Right forelimb (tissue), 1 donor: ENCODE measurements around the gene TSPAN17.
A peak's percentile ranks its signal among the peaks of the same experiment; 100 is the strongest.
"Not testable (repeated sequence)": the region's sequence is repeated elsewhere in the genome, so short reads cannot be mapped to it uniquely, and the experiment has no call there.

ENCODE experiments used
- DNase-seq: peaks from one replicate; pipeline ENCODE4 v3.0.0-alpha.2; 2018

The TSPAN17 gene, protein sequence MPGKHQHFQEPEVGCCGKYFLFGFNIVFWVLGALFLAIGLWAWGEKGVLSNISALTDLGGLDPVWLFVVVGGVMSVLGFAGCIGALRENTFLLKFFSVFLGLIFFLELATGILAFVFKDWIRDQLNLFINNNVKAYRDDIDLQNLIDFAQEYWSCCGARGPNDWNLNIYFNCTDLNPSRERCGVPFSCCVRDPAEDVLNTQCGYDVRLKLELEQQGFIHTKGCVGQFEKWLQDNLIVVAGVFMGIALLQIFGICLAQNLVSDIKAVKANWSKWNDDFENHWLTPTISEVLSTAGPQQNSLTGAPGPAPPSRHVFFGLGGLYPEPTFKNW

DNA sequence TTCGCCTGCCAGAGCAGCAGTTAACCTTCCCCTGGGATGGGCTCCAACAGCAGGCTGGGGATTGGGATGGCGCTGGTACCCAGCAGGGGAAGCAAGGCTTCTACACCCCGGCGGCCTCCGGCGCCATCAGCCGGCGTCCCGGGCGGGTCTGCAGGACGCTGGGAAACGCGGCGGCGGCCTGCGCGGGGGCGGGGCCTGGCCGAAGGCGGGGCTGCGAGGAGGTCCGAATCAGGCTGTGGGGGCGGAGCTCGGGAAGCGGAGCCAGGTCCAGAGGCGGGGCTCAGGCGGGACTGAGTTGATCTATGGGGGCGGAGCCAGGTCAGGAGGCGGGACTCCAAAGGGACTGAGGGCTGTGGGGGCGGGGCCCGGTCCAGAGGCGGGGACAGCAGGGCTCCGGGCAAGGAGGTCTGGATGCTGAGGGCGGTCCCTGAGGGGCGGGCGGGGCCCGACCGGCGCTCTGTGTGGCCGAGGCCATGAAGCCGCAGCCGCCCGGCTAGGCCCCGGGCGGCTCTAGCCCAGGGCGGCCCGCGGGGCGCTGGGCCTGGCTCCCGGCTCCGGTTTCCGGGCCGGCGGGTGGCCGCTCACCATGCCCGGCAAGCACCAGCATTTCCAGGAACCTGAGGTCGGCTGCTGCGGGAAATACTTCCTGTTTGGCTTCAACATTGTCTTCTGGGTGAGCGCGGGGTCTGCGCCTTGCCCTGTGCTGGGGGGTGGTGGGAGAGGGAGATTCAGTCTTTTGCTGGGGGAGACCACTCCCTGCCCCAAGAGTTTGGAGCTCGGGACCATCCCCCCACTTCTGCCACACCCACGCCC, at the start of gene TSPAN17:
Gene TSPAN17, plus strand, starts transcription at position 455 of the 813 bp plus-strand sequence. Its CDS starts 132 bp downstream, at position 587.
- peak; percentile 99 for DNase-seq

DNA sequence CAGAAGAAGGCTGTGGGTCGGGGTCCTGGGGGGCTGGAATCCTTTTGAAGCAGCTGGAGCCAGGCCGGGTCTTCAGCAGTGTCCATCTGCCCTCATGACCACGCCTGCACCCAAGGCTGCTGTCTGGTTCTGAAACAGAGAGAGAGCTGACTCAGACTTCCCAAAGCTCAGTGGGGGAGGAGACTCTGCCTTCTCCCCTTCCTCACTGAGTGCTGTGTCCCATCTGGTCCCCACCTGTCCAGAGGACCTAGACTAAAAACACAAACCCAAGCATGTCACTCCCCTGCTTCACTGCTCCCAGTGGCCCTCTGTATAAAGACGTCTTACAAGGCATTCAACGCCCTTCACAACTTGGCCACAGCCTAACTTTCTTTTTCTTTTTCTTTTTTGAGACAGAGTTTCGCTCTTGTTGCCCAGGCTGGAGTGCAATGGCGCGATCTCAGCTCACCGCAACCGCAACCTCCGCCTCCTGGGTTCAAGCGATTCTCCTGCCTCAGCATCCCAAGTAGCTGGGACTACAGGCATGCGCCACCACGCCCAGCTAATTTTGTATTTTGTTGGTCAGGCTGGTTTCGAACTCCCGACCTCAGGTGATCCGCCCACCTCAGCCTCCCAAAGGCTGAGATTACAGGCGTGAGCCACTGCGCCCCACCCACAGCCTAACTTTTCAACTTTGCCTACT, 47.4 kb upstream of the TSPAN17 start:
- not testable (repeated sequence) for DNase-seq

DNA sequence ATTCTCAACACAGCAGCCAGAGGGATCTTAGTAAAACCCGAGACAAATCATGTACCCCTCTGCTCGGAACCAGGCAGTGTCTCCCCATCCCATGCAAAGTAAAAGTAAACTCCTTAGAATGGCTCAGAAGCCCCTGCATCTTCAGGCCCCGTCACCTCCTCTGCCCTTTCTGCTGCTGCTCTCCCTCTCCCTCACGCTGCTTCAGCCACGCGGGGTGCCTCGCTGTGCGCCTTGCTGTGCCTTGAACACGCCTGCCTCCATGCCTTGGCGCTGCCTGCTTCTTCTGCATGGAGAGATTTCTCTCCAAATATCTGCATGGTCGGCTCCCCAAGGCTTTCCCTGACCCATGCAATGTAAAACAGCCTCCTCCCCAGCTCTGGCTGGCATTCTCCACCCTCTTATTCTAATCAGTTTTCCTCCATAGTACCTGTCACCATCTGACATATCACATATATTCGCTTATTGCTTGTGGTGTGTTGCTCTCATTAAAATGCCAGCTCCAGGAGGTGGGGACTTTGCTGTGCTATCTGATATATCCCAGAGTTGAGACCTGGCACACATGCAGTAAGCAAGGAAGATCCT, 45.3 kb upstream of the TSPAN17 start:
- DNase-seq, result no peak

DNA sequence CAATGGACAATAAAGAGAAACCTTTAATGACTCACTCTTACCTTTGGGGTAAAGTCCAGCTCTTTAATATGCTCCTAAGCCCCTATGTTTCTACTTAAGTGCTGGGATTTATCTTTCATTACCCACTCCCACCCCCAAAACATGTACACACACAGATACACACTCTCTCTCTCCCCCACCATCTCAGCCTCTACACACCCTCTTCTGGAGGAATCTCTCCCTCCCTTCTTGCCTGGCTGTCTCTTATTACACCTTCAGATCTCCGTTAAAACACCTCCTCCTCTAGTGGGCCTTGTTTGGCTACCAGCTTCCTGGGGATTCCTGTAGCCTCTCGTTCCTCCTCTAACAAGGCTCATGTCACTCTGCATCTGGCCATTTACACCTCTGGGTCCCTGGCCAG, 44.2 kb upstream of the TSPAN17 start:
- DNase-seq, result no peak

DNA sequence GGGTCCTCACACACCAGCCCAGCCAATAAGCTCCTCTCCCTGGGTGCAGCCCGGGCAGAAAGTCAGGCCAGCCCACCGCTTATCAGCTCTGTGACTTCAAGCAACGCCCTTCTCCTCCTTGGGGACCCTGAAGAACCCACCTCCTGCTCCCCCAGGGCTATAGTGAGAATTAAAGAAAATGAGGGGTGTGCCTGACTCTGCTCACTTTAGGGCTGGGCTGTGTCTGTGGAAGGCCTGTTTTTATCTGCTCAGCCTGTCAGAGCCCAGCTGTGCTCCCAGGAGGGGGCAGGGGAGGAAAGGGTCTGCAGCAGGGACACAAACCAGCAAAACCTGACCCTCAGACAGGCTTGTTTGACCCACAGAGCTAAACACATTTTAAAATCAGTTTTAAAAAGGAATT, 41.3 kb upstream of the TSPAN17 start:
- no peak for DNase-seq

DNA sequence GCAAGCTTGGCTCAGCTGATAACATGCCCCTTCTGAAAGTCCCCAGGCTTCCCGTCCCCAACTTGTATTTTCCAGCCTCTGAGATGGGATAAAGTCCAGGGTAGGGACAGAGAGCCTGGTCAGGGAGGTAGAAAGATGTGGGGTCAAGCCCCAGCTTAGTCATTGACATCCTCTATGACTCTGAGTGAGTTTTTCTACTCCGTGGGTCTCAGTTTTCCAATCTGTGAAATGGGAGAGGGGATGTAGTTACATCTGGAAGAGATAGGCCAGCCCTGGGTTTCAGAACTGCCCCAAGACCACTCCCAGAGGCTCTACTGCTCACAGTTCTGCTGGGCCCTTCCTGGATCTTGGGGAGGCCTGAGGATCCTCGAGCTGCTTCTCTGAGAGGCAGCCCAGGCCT, 40.4 kb upstream of the TSPAN17 start:
- DNase-seq, result no peak

DNA sequence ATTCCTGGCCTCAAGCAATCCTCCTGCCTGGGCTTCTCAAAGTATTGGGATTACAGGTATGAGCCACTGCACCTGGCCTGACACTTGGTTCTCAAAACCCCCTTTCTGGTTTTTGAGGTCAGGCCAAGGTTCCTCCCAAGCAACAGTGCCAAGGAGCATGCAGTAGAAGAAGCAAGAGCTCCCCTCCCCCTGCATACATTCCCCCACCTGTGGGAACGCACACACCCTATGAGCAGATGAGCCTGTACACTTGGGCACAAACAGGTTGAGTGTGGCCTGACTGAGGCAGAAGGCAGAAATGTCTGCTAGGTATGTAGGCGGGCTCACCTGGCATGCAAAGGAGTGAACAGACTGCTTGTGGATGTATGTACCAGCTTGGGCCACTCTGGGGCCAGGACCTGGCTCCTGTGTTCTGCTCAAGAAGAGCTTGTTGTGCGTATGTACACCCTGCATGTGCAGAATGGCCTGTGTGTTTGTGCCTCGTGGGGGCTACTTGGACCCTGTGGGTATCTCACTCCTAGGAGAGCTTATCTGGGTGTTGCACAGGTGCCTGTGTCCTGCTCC, 39.1 kb upstream of the TSPAN17 start:
- DNase-seq, result no peak

DNA sequence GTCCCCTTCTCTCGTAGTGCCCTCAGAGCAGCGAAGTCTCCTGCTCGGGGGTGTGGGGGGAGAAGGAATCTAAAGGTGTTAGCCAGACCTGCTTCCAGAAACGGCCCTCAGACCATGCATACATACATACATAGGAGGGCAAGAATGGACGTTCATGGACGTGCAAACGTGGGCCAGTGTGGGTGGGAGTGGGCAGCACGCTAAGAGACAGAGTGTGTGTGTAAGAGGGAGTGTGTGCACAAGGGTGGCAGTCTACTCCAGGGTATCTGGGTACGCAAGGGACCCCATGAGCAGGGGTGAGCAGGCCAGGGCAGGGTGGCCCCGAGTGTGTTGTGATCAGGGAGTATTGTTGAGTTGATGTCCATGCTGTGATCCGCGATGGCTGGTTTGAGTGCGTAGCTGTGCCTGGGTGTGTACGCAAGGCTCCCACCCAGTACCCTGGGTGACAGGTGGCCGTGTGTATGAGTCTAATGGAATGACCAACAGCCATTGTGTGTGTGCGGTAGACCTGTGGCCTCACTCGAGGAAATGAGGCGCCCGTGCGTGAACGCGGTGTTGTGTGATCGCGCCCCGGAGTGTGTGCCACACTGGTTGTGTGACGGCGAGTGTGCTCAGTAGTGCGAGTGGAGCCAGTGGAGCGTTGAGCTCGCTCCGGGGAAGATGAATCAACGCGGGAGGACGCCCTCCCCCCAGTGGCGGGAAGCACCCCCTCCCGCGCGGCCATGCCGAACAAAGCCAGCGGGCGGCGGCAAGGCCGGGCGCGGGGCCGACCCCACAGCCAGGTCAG, 38.2 kb upstream of the TSPAN17 start:
- no peak for DNase-seq

DNA sequence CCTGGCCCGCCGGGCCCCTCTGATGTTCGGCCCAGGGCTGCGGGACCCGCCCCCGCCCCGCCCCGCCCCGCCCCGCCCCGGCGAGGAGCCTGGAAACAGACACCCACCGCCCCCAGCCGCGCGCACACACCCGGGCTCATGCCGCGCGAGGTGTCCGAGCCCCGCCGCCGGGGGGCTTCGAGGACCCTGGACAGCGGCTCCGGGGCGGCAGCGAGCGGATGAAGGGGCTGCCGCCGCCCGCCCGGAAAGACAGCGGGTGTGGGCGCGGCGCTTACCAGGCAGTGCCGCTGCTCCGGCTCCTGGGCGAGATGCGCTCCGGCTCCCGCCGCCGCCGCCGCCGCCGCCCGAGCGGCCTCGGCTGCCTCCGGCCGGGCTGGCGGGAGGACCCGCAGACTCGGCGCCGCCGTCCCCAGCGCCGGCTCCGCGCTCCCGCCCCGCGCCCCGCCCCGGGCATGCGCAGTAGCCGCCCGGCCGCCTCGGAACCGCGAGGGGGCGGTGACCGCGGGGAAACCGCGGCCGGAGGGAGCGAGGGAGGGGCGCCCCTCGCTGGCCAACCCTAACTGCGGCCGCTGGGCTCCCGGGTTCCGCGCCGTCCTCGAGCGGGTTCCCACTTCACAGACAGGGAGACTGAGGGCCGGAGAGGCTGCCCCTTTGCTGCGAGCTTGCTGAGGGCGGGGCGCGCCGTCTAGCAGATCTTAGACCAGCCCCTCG, 37.4 kb upstream of the TSPAN17 start, which contains the start of gene GPRIN1:
Gene GPRIN1, minus strand, starts transcription at position 433 of the 711 bp plus-strand sequence. CDS start 10,322 bp downstream, outside the sequence.
- DNase-seq, result peak; percentile 73

DNA sequence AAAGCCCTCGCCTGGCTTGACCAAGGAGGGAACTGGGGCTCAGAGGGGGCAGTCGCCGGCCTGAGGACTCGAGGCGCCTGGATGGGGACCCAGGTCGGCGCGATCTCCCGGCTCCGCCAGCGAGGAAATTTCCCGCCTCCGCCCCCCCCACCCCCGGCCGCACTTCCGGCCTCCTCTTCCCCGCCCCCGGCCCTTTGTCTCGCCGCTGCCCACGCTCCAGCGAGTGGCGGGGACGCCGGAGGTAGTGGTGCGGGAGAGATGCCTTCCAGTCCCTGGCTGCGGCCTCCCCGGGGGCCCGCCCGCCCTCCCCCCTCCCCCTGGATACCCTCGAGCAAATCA, 36.9 kb upstream of the TSPAN17 start:
- DNase-seq, result no peak

DNA sequence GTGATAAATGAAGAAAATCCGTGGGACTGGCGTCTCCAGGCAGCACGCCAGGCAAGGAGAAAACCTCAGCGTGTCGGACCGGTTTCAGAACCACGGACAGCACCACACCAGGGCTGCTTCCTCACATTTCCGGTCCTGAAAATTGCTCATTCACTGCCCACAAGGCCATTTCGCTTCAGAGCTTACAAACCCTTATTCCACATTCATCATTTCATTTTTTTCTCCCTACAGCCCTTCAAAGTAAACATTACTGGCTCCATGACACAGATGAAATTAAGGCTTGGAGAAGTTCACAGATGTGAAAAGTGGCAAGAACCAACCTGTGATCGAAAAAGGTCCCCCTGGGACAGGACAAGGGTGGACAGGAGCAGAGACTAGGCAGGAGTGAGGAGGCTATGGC, 35.8 kb upstream of the TSPAN17 start:
- peak; percentile 83 for DNase-seq

DNA sequence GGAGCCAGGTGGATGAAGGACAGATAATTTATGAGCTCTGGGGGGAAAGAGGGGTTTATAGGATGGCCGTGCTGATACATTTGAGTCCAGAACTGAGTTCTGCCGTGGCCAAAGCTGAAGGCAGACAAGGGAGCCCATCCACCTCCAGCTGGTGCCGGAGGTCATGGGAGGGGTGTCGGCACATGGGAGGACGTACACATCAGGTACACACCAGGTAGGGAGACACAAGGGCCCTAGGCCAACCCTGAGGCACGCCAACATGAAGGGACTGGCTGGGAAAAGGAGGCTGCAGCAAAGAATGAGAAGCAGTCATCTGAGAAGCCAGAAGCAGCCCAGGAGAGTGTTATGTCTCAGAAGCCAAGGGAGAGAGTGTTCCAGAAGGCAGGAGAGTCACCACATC, 35.3 kb upstream of the TSPAN17 start:
- DNase-seq, result no peak

DNA sequence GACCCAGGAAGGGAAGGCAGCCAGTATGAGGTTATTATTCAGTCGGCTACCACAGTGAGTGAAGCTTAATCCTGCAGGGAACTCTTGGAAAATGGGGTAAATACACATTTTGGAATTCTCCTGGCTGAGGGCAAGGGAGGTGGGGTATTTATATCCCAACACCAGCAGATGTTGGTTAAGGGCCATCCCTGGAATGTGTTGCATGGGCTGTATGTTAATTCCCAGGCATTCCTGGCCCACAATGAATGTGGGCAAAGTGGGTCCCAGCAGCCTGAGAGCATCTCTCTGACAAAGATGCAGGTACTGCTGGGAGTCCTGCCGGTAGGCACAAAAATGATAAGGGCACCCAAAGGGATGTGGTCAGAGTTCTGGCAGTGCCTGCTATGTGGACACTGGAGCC, 34.4 kb upstream of the TSPAN17 start:
- no peak for DNase-seq

DNA sequence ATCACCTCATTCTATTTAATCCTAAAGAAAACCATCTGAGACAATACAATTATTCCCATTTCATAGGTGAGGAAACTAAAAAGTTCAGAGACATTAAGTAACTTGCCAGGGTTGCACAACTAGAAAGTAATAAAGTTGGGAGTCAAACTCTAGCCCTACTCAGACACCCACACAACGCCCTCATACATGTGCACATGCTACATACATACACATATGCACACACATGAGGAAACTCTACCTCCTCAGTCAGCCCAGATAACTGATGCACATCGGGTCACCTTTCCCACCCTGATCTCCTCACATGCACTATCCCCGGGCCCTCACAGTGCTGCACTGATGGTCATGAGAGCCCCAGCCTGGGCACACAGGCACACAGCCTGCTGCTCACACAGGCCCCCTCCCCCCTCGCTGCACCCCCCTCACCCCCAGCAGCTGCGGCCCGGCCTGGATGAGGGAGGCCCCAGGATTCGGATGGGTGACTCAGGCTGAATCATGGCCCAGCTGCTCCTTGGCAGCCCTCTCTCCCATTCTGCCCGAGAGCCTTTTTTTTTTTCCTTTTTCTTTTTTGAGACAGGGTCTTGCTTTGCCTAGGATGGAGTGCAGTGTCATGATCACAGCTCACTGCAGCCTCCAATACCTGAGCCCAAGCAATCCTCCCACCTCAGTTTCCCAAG, 32.3 kb upstream of the TSPAN17 start:
- DNase-seq, result no peak

DNA sequence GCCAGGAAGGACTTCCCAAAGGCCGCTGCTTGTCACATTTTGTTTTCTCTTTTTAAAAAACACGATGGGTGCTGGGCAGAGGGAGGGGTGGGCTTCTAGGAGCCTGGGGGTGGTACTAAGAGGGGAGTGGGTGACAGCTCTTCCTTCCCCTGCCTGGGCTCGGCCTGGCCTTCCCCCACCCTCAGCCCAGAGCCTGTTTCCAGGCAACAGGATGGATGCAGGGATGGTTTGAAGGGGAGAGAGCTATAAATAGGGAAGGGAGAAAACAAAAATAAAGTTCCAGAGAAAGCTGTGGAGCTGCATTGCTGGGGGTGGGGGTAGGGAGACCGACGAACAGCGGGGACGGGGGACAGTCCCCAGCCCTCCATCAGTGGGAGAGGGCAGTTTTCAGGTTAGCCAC, 30.8 kb upstream of the TSPAN17 start:
- DNase-seq, result no peak

DNA sequence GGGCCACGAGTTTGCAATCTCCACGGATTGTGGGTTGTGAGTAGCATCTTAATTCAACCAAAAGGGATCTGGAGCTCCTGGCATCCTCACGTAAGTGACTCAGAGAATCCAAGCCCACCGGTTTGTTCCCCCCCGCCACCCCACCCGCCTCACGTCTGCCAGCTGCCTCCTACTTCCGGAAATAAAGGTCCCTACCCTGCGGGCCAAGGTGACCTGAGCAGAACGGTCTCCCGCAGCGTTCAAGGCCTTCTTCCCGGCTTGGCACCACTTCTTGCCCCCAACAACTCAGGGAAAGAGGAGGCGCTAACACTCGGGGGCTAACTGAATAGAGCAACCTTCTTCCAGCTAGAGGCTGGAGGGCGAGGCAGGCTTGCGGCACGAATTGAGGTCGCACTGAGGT, 28.5 kb upstream of the TSPAN17 start:
- DNase-seq, result no peak

DNA sequence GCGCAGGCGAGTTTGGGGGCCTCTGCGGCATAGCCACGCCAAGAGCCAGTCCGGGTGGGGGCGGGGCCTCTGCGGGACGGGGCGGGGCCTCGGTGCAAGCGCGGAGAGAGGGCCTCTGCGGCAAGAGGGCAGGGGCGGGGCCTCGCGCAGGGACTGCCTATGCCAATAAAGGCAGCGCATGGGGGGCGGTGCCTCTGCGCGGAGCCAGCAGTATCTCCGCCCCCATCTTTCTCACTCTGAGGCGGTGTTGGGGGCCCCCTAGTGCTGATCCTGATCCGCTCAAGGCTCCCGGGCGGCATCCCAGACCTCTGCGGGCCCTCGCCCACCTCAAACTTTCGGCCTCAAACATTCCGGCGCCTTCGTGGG, 28.1 kb upstream of the TSPAN17 start:
- peak; percentile 62 for DNase-seq

DNA sequence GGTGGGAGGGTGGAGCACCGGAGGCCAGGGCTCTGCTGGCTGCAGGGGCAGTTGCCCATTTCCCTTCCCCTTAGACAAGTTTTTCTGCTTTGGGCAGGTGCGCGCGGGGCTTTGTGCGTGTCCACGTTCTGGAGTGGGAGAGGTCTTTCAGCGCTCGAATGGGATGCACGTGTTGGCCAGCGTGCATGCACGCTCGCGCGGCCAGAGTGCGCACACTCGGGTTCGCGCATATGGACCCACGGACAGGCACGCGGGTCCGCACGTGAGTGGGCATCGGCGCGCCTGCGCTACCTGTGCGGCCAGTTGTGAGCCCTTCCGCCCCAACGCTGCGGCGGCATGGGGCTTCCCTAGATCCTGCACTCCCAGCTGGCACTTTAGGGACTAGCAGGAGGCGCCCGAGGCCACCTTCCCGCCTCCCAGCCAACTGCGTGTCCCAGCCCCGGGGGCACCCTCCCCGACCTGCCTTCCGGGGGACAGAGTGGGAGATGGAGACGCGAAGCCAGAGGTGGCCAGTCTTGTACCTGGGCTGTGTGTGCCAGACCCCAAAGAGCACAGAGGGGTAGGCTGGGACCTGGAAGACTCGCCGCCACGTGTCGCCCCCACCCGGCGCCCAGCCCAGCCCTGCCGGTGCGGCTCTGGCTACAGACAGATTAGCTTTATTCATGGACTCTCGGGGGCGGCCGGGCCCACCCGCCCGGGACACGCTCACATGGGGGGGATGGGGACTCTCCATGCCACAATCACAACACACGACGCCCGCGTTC, 27.5 kb upstream of the TSPAN17 start:
- no peak for DNase-seq

DNA sequence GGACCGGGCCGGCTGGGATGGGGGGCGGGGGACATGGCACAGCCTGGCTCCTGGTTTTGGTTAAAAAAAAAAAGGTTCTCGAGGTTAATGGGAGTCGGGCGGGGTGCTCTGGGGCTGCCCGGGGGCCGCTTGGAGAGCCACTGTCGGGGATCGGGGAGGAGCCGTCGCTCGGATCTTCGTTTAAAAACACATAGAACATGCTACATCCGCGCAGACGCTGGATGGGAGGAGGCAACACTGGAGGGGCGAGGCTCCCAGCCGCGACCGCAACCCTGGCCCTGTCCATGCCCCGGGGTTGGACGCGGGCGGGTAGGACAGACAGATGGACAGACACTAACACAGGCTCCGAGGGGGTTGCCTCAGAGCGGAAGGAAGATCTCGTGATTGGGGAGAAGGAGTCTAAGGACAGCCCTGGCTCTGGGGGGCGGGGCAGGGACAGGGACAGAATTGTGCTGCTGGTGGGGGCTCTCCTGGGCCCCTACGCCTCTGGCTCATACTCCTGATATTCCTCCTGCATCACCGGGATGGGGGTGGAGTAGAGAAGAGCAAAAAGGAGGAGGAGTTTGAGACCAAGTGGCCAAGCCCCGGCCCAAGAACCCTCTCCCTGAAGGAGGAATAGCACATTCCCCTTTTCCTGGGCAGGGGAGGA, 26.8 kb upstream of the TSPAN17 start:
- DNase-seq, result no peak

DNA sequence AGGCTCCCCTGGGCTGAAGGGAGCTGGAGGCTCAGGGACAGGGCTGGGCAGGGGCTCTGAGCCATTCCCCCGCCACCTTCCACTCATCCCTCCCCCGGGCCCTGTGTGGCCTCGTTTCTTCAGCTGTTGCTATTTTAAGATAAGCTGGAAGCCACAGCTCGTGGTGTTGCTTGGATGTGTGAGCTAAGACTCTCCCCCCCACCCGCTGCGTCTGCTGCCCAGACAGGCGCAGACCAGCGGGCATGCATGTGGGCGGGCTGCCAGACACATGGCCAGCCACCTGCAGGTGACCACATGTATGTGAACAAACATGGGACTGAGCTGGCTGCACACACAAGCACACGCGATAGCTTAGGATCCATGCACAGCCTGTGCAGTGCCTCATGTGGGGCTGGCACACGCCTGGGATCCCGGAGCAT, 25.6 kb upstream of the TSPAN17 start:
- DNase-seq, result no peak
